Activated CD8-positive, alpha-beta memory T cell treated with anti-CD3 and anti-CD28 coated beads, Interleukin-2, amount 50 U/mL, for 1 hour (primary cell): ENCODE results near the gene MBTD1.
"Not testable (repeated sequence)": the region's sequence is repeated elsewhere in the genome, so short reads cannot be mapped to it uniquely, and the experiment has no call there.

Experiments used
- DNase-seq: peaks from one replicate; pipeline ENCODE4 v3.0.0-alpha.2; 2020; ENCODE audit errors: extremely low read depth

The MBTD1 gene

DNA sequence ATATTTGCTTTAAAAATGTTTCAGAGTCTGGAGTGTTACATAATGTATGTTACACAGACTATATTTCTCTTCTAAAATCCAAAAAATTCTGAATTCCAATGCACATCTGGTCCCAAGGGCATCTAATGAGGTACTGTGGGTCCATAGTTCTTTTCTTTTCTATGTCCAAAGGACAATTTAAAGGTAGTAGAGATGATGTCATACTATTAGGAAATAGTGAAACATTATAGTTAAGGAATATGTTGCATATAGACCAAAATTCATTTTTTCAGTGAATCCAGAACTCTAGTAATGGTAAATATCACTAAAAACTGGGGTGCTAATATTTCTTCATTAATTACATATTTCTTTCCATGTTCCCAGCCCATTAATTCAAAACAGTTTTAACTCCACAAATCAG lies 70.7 kb downstream of the MBTD1 start:
- no peak for DNase-seq

DNA sequence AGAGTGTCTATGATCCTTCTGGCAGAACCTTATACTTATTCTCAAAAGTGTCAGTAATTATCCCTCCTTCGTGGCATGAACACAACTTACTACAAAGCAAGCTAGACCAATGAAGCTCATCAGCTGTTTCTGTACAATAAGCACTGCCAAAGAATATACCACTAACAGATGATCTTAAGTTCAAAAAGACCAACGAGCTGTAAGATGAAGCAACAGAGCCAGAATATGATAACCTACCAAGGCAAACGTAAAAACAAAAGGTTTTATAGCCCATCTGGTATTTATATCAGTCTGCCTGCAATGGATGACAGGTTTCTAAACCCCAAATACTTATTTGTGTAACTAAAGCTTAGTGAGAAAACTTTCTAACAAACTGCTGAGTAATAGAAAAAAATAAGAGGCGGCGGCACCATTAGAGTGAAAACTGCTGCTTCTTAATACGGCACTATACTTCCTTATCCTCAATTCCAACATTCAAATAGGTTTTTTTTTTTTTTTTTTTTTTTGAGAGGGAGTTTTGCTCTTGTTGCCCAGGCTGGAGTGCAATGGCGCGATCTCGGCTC lies 71.5 kb downstream of the MBTD1 start:
- no peak for DNase-seq

- DNase-seq, result no peak
Measured at GRCh38 chr17:51185763-51186332, 74.0 kb downstream of the MBTD1 start.

- DNase-seq, result no peak
Measured at GRCh38 chr17:51184124-51184523, 75.7 kb downstream of the MBTD1 start.

- no peak for DNase-seq
Measured at GRCh38 chr17:51180486-51180885, 79.4 kb downstream of the MBTD1 start.

DNA sequence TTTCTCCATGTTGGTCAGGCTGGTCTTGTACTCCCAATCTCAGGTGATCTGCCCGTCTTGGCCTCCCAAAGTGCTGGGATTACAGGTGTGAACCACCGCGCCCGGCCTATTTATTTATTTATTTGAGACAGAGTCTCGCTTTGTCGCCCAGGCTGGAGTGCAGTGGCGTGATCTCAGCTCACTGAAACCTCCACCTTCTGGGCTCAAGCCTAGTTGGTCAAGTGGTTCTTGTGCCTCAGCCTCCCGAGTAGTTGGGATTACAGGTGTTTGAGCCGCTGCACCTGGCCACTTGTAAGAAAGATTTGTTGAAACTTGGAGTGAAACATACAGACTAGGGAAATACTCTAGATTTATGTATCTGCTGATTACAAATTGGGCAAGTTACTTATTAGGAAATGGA lies 87.8 kb downstream of the MBTD1 start:
- DNase-seq, result not testable (repeated sequence)

DNA sequence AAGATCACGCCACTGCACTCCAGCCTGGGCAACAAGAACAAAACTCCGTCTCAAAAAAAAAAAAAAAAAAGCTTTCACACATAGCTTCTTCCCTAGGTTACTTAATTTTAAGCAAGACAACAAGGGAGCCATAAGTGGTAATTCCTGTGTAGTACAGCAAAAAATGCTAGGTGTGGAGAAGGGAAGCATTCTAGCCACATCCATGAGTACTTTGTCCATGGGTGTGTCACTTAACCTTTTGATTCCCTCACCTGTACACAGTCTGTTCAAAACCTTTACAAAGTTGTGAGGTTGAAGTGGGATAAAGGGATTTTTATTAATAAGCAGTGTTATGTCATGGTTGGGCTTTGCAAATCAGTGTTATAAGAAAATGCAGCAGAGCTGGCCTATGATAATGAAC lies 89.1 kb downstream of the MBTD1 start:
- DNase-seq, result no peak

DNA sequence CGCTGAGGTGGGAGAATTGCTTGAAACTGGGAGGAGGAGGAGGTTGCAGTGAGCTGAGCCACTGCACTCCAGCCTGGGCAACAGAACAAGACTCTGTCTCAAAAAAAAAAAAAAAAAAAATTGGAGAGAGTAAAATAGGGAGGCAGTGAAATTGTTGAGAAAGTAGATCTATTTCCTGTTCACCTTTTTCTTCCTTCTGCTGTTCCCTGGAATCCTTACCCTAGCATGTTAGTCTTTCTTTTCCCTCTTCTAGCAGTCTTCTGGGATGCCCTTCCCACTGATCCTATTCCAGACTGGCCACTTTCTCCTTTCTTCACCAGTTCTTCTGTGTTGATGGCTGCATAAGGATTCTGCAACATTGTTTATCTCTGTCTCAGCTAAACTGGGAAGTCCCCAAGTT lies 90.5 kb downstream of the MBTD1 start:
- no peak for DNase-seq

- no peak for DNase-seq
Measured at GRCh38 chr17:51166987-51167931, 92.6 kb downstream of the MBTD1 start.

GRCh38 chr17:51166198-51166986 lies 93.5 kb downstream of the MBTD1 start, which contains the start of gene NME2:
NME2 (plus strand) TSS chr17:51166411; CDS start chr17:51166831, 420 bp downstream.
- DNase-seq, result no peak

GRCh38 chr17:51165680-51166197 lies 94.1 kb downstream of the MBTD1 start:
- DNase-seq, result no peak

- DNase-seq, result no peak
Measured at GRCh38 chr17:51164911-51165679, 94.8 kb downstream of the MBTD1 start.

DNA sequence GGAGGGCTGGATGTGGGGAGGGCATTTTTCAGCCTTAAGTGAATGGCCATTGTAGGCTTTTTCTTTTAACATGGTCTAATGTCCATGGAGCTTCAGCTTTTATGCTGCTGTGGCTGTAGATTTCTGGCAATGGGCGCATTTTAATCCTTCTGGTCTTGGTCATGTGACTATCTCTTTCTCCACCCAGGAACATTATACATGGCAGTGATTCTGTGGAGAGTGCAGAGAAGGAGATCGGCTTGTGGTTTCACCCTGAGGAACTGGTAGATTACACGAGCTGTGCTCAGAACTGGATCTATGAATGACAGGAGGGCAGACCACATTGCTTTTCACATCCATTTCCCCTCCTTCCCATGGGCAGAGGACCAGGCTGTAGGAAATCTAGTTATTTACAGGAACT lies 98.3 kb downstream of the MBTD1 start:
- no peak for DNase-seq

DNA sequence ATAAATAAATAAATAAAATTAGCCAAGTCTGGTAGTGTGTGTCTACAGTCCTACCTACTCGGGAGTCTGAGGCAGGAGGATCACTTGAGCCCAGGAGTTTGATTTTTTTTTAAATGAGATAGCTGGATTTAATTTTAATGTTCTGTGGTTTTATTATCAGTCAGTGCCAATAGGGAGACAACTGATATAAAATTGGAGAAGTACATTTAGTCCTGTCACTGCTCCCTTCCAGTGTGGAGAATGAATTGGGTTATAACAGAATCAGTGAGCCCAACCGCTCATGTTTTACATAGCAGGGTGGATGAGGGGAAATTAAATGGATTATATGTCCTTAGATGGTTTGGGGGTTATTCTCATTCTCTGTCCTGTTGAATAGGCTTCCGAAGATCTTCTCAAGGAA lies 100.2 kb downstream of the MBTD1 start:
- no peak for DNase-seq

GRCh38 chr17:51155416-51155815 lies 104.4 kb downstream of the MBTD1 start:
- no peak for DNase-seq

DNA sequence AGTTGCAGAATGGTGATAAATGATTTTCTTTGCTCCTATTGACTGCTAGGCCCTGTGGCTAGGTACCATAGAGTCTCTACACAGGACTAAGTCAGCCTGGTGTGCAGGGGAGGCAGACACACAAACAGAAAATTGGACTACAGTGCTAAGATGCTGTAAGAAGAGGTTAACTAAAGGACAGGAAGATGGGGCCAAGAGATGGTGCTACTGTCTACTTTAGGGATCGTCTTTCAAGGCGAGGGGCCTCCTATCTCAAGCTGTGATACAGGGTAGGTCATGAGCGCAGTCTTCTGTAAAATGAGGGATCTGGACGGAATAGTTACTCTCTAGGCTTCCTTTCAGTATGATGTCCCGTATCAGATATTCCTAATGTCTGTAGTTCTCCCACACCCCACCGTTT lies 105.7 kb downstream of the MBTD1 start:
- no peak for DNase-seq

DNA sequence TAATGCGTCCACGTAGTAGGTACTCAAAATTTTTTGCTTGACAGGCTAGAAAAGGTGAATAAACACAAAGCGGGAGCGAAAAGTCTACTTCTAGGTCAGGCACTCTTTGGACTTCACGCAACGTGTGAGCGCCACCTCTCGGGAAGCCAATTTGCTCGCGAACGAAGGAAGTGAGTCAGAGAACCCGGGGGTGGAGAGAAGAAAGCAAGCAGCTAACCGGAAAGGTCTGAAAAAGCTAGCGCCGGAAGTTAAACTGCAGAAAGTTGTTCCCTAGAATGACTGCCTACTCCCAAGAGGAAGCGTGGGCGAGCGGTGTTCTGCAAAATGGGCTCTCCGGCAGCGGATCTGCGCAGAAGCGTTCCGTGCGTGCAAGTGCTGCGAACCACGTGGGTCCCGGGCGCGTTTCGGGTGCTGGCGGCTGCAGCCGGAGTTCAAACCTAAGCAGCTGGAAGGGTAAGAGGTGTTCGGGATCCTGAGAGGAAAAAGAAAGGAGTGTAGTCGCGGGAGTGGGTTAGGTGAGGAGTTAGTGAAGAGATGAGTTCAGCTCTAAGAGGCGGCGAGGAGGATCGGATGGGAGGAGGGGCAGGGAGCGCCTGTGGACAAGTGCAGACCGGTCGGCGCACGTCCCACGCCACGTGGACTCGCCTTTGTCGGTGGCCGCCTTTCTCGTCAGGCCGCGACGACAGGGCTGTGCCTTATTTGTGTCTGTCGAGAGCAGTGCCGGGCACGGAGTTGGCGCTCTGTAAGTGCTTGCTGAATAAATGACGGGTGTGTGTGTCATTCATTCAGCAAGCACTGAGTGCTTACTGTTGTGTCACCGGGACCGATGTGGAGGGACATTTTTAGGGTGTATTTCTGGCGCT lies 106.4 kb downstream of the MBTD1 start, which contains the start of gene NME1:
Gene NME1, plus strand, starts transcription at position 350 of the 863 bp plus-strand sequence. CDS start 2,096 bp downstream, outside the sequence.
- peak; percentile 93 for DNase-seq

GRCh38 chr17:51152766-51153209 lies 107.1 kb downstream of the MBTD1 start:
- no peak for DNase-seq

GRCh38 chr17:51150932-51151331 lies 108.9 kb downstream of the MBTD1 start:
- no peak for DNase-seq

DNA sequence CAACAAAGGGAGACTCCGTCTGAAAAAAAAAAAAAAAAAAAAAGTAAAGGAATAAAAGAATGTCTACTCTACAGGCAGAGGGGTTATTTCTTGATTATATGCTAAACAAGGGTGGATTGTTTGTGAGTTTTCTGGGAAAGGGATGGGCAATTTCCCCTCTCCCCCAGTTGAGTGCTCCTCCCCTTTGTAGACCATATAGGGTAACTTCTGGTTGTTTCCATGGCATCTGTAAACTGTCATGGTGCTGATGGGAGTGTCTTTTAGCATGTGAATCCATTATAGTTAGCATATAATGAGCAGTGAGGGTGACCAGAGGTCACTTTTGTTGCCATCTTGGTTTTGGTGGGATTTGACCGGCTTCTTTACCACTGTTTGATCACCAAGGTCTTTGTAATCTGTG lies 110.7 kb downstream of the MBTD1 start:
- no peak for DNase-seq
